HCT116 (cell line): ENCODE measurements around the gene MYO16. TPM values are rescaled to one million over a fixed set of nuclear protein-coding genes. Genes with fewer than 3 reads are reported as not detected.

Experiments used
- ATAC-seq: fragments of 200-7000 bp; cut with Tn5 transposase; 2 replicates; pipeline ENCODE4 v1.9.1; 2020; ENCODE audit warnings: mild to moderate bottlenecking, moderate library complexity
- BruUV-seq: library from RNA; stranded (reverse); fragments of 400-500 nt; replicated peaks from 2 replicates; lab custom pipeline; 2021; lab: Mats Ljungman, UMichigan
- CTCF ChIA-PET: fragments of 300-600 bp; sonication (Branson Sonifier 250); formaldehyde crosslinking; loops from one replicate; lab custom pipeline; 2021; ENCODE audit warnings: antibody characterized with exemption; lab: Charles Lee
- POLR2A ChIA-PET: fragments of 300-600, 350-600 bp; sonication (Branson Sonifier 250); formaldehyde crosslinking; loops from one replicate; lab custom pipeline; 2021; ENCODE audit warnings: antibody characterized with exemption; lab: Charles Lee
- RAD21 ChIA-PET, 2 experiments: fragments of 300-600 bp; sonication (Branson Sonifier 250); formaldehyde crosslinking; loops; one replicate each; lab custom pipeline; 2023; ENCODE audit warnings: low total read pairs in 2 of 2; ENCODE audit not compliant: uncharacterized antibody in 2 of 2, unreplicated experiment in 2 of 2, low non-redundant PET in 1 of 2; lab: Charles Lee
- DNase-seq: peaks from one replicate; pipeline ENCODE4 v3.0.0-alpha.2; 2010; ENCODE audit warnings: low read depth, low spot score
- H2AFZ ChIP-seq: fragments of 200-600 bp; shearing (Covaris generic), sonication (generic); 2 replicates; pipeline ENCODE4 v1.6.1; 2017; ENCODE audit warnings: low read depth, mixed run types, mixed read lengths, antibody characterized with exemption, low read length; ENCODE audit not compliant: poor library complexity, severe bottlenecking
- H3K27ac ChIP-seq: 2 replicates; pipeline ENCODE4 v1.5.1; 2012; ENCODE audit warnings: low read depth, low read length
- H3K27me3 ChIP-seq: fragments of 200-600 bp; sonication (generic); 2 replicates; pipeline ENCODE4 v1.6.1; 2016; ENCODE audit warnings: mixed run types, low read length, mixed read lengths; ENCODE audit not compliant: insufficient read depth
- H3K36me3 ChIP-seq, 2 experiments: fragments of 200-500 bp in 1 of 2; fragments of 200-600 bp in 1 of 2; sonication (Bioruptor generic) in 1 of 2; sonication (generic) in 1 of 2; 2 replicates each; pipeline versions ENCODE4 v1.5.1 to v1.6.1; 2014 to 2016; ENCODE audit warnings: low read length in 2 of 2, inconsistent platforms in 1 of 2, mixed read lengths in 1 of 2, mixed run types in 1 of 2; ENCODE audit not compliant: insufficient read depth in 2 of 2, control insufficient read depth in 1 of 2
- H3K4me1 ChIP-seq, 2 experiments: fragments of 200-600 bp in 1 of 2; sonication (generic) in 1 of 2; 2 replicates each; pipeline versions ENCODE4 v1.5.1 to v1.6.1; 2012 to 2017; ENCODE audit warnings: low read length in 2 of 2, inconsistent platforms in 1 of 2, mild to moderate bottlenecking in 1 of 2, mixed read lengths in 1 of 2, mixed run types in 1 of 2, moderate library complexity in 1 of 2; ENCODE audit not compliant: insufficient read depth in 2 of 2, control insufficient read depth in 1 of 2
- H3K4me2 ChIP-seq: fragments of 200-600 bp; sonication (generic); 2 replicates; pipeline ENCODE4 v1.6.1; 2017; ENCODE audit warnings: mixed run types, low read length, mixed read lengths
- H3K4me3 ChIP-seq, 2 experiments: fragments of 200-600 bp in 1 of 2; sonication (generic) in 1 of 2; replicated peaks in 1 of 2; 2 replicates each; pipeline ENCODE4 v1.5.1; 2011 to 2016; ENCODE audit warnings: low read length in 2 of 2, control low read depth in 1 of 2, low read depth in 1 of 2, mild to moderate bottlenecking in 1 of 2, mixed read lengths in 1 of 2, mixed run types in 1 of 2
- H3K79me2 ChIP-seq: fragments of 200-600 bp; sonication (generic); 2 replicates; pipeline ENCODE4 v1.6.1; 2017; ENCODE audit warnings: mild to moderate bottlenecking, mixed run types, low read length, moderate library complexity, mixed read lengths; ENCODE audit not compliant: insufficient read depth
- H3K9ac ChIP-seq: fragments of 200-600 bp; sonication (generic); 2 replicates; pipeline ENCODE4 v1.6.1; 2016; ENCODE audit warnings: low read length, mixed read lengths
- H3K9me2 ChIP-seq: fragments of 200-600 bp; sonication (generic), shearing (Covaris generic); 2 replicates; pipeline ENCODE4 v1.6.1; 2017; ENCODE audit warnings: mixed run types, mild to moderate bottlenecking, moderate library complexity; ENCODE audit not compliant: insufficient read depth
- H3K9me3 ChIP-seq, 2 experiments: fragments of 200-500 bp in 1 of 2; fragments of 200-600 bp in 1 of 2; sonication (Bioruptor generic) in 1 of 2; sonication (generic) in 1 of 2; 2 replicates each; pipeline ENCODE4 v1.6.1; 2014 to 2017; ENCODE audit warnings: low read length in 2 of 2, mixed read lengths in 2 of 2, inconsistent platforms in 1 of 2, low read depth in 1 of 2, mild to moderate bottlenecking in 1 of 2, mixed run types in 1 of 2, moderate library complexity in 1 of 2; ENCODE audit not compliant: control insufficient read depth in 1 of 2, insufficient read depth in 1 of 2
- H4K20me1 ChIP-seq: fragments of 200-600 bp; sonication (generic), shearing (Covaris generic); 2 replicates; pipeline ENCODE4 v1.6.1; 2017; ENCODE audit warnings: mixed run types, mild to moderate bottlenecking, moderate library complexity; ENCODE audit not compliant: insufficient read depth
- CBX3 ChIP-seq: IDR thresholded peaks from 2 replicates; pipeline ENCODE4 v1.6.1; 2012; ENCODE audit warnings: low read depth
- CEBPB ChIP-seq: IDR thresholded peaks from 2 replicates; pipeline ENCODE4 v1.6.1; 2012; ENCODE audit warnings: low read depth
- EGR1 ChIP-seq: IDR thresholded peaks from 2 replicates; pipeline ENCODE4 v1.6.1; 2012; ENCODE audit warnings: low read depth
- EZH2 ChIP-seq: fragments of 200-600 bp; sonication (generic); IDR thresholded peaks from 2 replicates; pipeline ENCODE4 v1.6.1; 2017; ENCODE audit warnings: antibody characterized with exemption, mixed run types
- EZH2phosphoT487 ChIP-seq: fragments of 200-600 bp; IDR thresholded peaks from 2 replicates; pipeline ENCODE4 v1.6.1; 2018; ENCODE audit warnings: antibody characterized with exemption, borderline replicate concordance
- FOSL1 ChIP-seq: IDR thresholded peaks from 2 replicates; pipeline ENCODE4 v1.6.1; 2012; ENCODE audit warnings: low read depth
- JUND ChIP-seq: IDR thresholded peaks from 2 replicates; pipeline ENCODE4 v1.6.1; 2012
- MAX ChIP-seq: IDR thresholded peaks from 2 replicates; pipeline ENCODE4 v1.6.1; 2012
- POLR2A ChIP-seq: IDR thresholded peaks from 2 replicates; pipeline ENCODE4 v1.7.0; 2011; ENCODE audit warnings: borderline replicate concordance; ENCODE audit not compliant: insufficient read depth, insufficient read length; ENCODE audit errors: extremely low read depth
- RAD21 ChIP-seq: IDR thresholded peaks from 2 replicates; pipeline ENCODE4 v1.6.1; 2012; ENCODE audit warnings: low read depth, mild to moderate bottlenecking
- SIN3A ChIP-seq: IDR thresholded peaks from 2 replicates; pipeline ENCODE4 v1.6.1; 2012; ENCODE audit warnings: low read depth
- SP1 ChIP-seq: IDR thresholded peaks from 2 replicates; pipeline ENCODE4 v1.6.1; 2012; ENCODE audit warnings: low read depth
- SRF ChIP-seq: IDR thresholded peaks from 2 replicates; pipeline ENCODE4 v1.6.1; 2012; ENCODE audit warnings: low read depth
- TCF7L2 ChIP-seq: IDR thresholded peaks from 2 replicates; pipeline ENCODE4 v1.7.0; 2011; ENCODE audit warnings: borderline replicate concordance, inconsistent platforms; ENCODE audit not compliant: insufficient read depth, insufficient read length; ENCODE audit errors: extremely low read depth
- ZFX ChIP-seq: fragments of 450-650 bp; IDR thresholded peaks from 2 replicates; pipeline ENCODE4 v1.6.1; 2017
- intact Hi-C: fragments of 100-400 bp; cut with micrococcal nuclease; formaldehyde crosslinking; loops from 2 replicates; pipeline ENCODE4 v1.10.0; 2022
- total RNA-seq: library from RNA; stranded (reverse); gene quantifications from one replicate; pipeline ENCODE4 v1.2.1, GENCODE V29; 2021; ENCODE audit not compliant: unreplicated experiment
- TF ChIP-seq, protein P1 (sequence below): IDR thresholded peaks from 2 replicates; pipeline ENCODE4 v1.6.1; 2012
- TF ChIP-seq, protein P2 (sequence below): IDR thresholded peaks from 2 replicates; pipeline ENCODE4 v1.6.1; 2012; ENCODE audit warnings: low read depth
- TF ChIP-seq, protein P3 (sequence below), 3 experiments: fragments of 200-600 bp in 1 of 3; sonication (generic) in 1 of 3; IDR thresholded peaks in 2 of 3; conservative IDR thresholded peaks in 1 of 3; 2 replicates each; pipeline ENCODE4 v1.5.1; 2012 to 2017; ENCODE audit warnings: low read depth in 2 of 3, low read length in 2 of 3, antibody characterized with exemption in 1 of 3, borderline replicate concordance in 1 of 3, control low read depth in 1 of 3, mild to moderate bottlenecking in 1 of 3, mixed read lengths in 1 of 3, mixed run types in 1 of 3, moderate library complexity in 1 of 3; ENCODE audit not compliant: insufficient read depth in 1 of 3

The MYO16 gene
- total RNA-seq, 1 experiment from 2014 or later: 0.07 TPM

DNA sequence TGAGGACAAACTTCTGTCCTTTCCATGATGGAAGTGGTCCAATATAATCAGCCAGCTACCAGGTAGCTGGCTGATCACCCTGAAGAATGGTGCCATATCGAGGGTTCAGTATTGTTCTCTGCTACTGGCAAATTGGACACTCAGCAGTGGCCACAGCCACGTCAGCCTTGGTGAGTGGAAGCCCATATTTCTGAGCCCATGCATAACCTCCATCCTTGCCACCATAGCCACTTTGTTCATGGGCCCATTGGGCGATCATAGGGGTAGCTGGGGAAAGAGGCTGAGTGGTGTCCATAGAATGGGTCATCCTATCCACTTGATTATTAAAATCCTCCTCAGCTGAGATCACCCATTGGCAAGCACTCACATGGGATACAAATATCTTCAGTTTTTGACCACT is 591.2 kb downstream of the MYO16 start:
- Histone ChIP-seq H4K20me1 (no peaks in the 10 kb centered on the region), H3K9me3 (no peaks in the 10 kb centered on the region; a peak in 1 of 4 replicates), H3K79me2 (no peaks in the 10 kb centered on the region), H3K27me3 (no peaks in the 10 kb centered on the region), H2AFZ (no peak overlapping the region), H3K9ac (no peak overlapping the region), H3K9me2 (no peaks in the 10 kb centered on the region), H3K4me1 (no peaks in the 10 kb centered on the region), H3K4me3 (no peak overlapping the region), H3K36me3 (no peaks in the 10 kb centered on the region), H3K27ac (no peak overlapping the region), H3K4me2 (no peak overlapping the region)
- BruUV-seq: no TSS peak
- CTCF ChIA-PET: no interaction called here
- POLR2A ChIA-PET: no interaction called here
- TF ChIP-seq JUND (no peak), SIN3A (no peak)
- no peak for ATAC-seq
- no peak for DNase-seq
- RAD21 ChIA-PET: no interaction called here
- intact Hi-C loops: no loop called here

GRCh38 chr13:109224033-109224432 is 594.6 kb downstream of the MYO16 start:
- no peaks in the 10 kb centered on the region; a peak in 1 of 4 replicates for H3K9me3 ChIP-seq
- H3K79me2 ChIP-seq: no peaks in the 10 kb centered on the region
- DNase-seq (no peak), ATAC-seq (no peak)
- CTCF ChIA-PET: no interaction called here
- no peak overlapping the region for H3K9ac ChIP-seq
- H3K4me1 ChIP-seq: no peaks in the 10 kb centered on the region
- BruUV-seq: no TSS peak
- POLR2A ChIA-PET: no interaction called here
- no peak for TF ChIP-seq EGR1
- TF ChIP-seq SP1: no peak
- TF ChIP-seq EZH2phosphoT487: no peak
- TF ChIP-seq RAD21: no peak
- TF ChIP-seq, protein P1, sequence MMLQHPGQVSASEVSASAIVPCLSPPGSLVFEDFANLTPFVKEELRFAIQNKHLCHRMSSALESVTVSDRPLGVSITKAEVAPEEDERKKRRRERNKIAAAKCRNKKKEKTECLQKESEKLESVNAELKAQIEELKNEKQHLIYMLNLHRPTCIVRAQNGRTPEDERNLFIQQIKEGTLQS: no peak
- TF ChIP-seq ZFX: no peak
- TF ChIP-seq, protein P2, sequence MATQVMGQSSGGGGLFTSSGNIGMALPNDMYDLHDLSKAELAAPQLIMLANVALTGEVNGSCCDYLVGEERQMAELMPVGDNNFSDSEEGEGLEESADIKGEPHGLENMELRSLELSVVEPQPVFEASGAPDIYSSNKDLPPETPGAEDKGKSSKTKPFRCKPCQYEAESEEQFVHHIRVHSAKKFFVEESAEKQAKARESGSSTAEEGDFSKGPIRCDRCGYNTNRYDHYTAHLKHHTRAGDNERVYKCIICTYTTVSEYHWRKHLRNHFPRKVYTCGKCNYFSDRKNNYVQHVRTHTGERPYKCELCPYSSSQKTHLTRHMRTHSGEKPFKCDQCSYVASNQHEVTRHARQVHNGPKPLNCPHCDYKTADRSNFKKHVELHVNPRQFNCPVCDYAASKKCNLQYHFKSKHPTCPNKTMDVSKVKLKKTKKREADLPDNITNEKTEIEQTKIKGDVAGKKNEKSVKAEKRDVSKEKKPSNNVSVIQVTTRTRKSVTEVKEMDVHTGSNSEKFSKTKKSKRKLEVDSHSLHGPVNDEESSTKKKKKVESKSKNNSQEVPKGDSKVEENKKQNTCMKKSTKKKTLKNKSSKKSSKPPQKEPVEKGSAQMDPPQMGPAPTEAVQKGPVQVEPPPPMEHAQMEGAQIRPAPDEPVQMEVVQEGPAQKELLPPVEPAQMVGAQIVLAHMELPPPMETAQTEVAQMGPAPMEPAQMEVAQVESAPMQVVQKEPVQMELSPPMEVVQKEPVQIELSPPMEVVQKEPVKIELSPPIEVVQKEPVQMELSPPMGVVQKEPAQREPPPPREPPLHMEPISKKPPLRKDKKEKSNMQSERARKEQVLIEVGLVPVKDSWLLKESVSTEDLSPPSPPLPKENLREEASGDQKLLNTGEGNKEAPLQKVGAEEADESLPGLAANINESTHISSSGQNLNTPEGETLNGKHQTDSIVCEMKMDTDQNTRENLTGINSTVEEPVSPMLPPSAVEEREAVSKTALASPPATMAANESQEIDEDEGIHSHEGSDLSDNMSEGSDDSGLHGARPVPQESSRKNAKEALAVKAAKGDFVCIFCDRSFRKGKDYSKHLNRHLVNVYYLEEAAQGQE: no peak
- no peak for TF ChIP-seq SRF
- TF ChIP-seq TCF7L2: no peak
- TF ChIP-seq MAX: no peak
- no peak for TF ChIP-seq POLR2A
- TF ChIP-seq FOSL1: no peak
- no peak for TF ChIP-seq EZH2
- TF ChIP-seq CBX3: no peak
- TF ChIP-seq, protein P3, sequence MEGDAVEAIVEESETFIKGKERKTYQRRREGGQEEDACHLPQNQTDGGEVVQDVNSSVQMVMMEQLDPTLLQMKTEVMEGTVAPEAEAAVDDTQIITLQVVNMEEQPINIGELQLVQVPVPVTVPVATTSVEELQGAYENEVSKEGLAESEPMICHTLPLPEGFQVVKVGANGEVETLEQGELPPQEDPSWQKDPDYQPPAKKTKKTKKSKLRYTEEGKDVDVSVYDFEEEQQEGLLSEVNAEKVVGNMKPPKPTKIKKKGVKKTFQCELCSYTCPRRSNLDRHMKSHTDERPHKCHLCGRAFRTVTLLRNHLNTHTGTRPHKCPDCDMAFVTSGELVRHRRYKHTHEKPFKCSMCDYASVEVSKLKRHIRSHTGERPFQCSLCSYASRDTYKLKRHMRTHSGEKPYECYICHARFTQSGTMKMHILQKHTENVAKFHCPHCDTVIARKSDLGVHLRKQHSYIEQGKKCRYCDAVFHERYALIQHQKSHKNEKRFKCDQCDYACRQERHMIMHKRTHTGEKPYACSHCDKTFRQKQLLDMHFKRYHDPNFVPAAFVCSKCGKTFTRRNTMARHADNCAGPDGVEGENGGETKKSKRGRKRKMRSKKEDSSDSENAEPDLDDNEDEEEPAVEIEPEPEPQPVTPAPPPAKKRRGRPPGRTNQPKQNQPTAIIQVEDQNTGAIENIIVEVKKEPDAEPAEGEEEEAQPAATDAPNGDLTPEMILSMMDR (IDR thresholded peaks at IDR 0.05 in 2 of 3, conservative IDR thresholded peaks at IDR 0.05 in 1 of 3; ENCODE audit: borderline replicate concordance in 1 of 3, insufficient read depth in 1 of 3, low read depth in 2 of 3, low read length in 2 of 3): no peak
- TF ChIP-seq CEBPB: no peak
- no peak overlapping the region for H3K27ac ChIP-seq
- RAD21 ChIA-PET: interaction anchor here in 1 of 2 experiments (0.6 kb wide), 1 partner anchor 390 kb away, joined by 4 read pairs; no protein-coding TSS in a partner anchor
- H3K27me3 ChIP-seq: no peaks in the 10 kb centered on the region
- H4K20me1 ChIP-seq: no peaks in the 10 kb centered on the region
- H3K4me3 ChIP-seq: no peak overlapping the region
- no peak overlapping the region for H3K4me2 ChIP-seq
- intact Hi-C loops: no loop called here
- H2AFZ ChIP-seq: no peak overlapping the region
- H3K36me3 ChIP-seq: no peaks in the 10 kb centered on the region
- no peaks in the 10 kb centered on the region for H3K9me2 ChIP-seq
